ENCODE data around the gene KLK8.

KLK8 gene

DNA sequence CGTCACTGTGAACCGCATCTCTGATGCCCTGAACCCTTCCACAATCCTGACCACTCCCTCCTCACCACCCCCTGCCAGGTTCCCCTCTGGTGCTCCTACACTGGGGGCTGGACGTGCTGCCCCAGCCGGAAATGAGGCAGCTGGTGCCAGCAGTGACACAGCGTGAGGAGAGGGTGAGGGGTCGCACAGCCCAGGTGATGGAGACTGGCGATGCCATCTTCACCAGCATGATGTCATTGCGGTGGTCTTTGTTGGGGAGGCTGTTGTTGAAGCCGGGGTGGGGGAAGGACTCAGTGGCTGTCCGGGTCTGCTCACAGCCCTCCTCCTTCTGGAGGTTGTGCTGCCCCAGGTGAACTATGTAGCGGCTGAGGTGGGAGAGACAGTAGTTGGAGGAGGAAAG is 22.5 kb upstream of the KLK8 start:
- H3K9ac ChIP-seq (ENCODE audit: insufficient read length) = no peak overlapping the region
- no peak for DNase-seq (ENCODE audit: low read depth, low spot score)
- no peak overlapping the region for H3K4me3 ChIP-seq
- H3K9me3 ChIP-seq (ENCODE audit: low read depth, low read length) = no peaks in the 10 kb centered on the region
- no peak overlapping the region for H3K27ac ChIP-seq
- no peaks in the 10 kb centered on the region for H3K36me3 ChIP-seq (ENCODE audit: insufficient read depth, low read length)
- TF ChIP-seq FOXP2 (optimal IDR thresholded peaks at IDR 0.05; ENCODE audit: control extremely low read depth, extremely low read length, insufficient read depth) (no peak), EZH2 (IDR thresholded peaks at IDR 0.05) (no peak), POLR2AphosphoS5 (IDR thresholded peaks at IDR 0.05; ENCODE audit: borderline replicate concordance, low read depth, low read length) (no peak)

DNA sequence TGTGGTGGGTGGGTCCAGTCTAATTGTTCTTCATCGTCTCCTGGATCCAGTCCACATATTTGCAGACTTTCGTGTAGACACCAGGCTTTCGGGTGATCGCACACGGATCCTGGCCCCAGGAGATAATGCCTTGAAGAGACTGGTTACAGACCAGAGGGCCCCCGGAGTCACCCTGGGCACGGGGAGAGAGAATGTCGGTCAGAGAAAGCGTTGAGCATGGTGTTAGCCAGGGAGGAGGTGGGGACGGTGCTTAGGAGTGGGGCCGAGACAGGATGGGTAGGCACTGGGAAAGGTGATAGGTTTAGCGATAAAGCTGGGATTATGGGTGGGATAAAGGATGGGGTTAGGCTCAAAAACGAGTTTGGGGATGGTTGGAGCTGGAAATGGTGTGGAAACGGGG is 21.1 kb upstream of the KLK8 start:
- DNase-seq (ENCODE audit: low read depth, low spot score) = no peak
- TF ChIP-seq FOXP2 (optimal IDR thresholded peaks at IDR 0.05; ENCODE audit: control extremely low read depth, extremely low read length, insufficient read depth) (no peak), EZH2 (IDR thresholded peaks at IDR 0.05) (no peak)

DNA sequence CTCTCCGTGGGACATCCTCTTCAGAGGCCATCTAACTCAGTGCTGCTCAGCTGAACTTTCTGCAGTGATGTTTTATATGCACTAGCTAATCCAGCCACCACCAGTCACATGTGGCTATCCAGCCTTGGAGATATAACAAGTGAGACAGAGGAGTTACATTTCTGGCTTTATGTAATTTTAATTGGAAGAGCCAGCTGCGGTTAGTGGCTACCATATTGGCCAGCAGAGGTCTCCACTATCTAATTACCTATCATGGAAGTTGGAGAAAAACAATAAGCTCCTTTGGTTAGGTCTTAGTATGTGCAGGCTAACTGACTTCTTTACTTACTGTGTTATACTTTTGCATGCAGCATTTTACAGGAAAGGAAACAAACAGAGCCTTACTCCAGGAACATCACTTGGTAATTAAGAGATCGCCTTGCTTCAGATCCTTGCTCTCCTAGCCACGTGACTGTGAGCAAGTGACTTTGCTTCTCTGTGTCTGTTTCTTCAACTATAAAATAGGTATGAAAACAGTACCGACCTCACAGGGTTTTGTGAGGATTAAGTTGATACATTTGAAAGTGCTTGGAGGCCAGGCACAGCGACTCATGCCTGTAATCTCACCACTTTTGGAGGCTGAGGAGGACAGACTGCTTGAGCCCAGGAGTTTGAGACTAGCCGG is 19.7 kb upstream of the KLK8 start:
- Histone ChIP-seq H3K9ac (ENCODE audit: insufficient read length) (no peak overlapping the region), H3K27ac (no peak overlapping the region), H3K4me3 (no peak overlapping the region), H3K9me3 (ENCODE audit: low read depth, low read length) (no peaks in the 10 kb centered on the region), H3K36me3 (ENCODE audit: insufficient read depth, low read length) (no peaks in the 10 kb centered on the region)
- no peak for DNase-seq (ENCODE audit: low read depth, low spot score)
- TF ChIP-seq FOXP2 (optimal IDR thresholded peaks at IDR 0.05; ENCODE audit: control extremely low read depth, extremely low read length, insufficient read depth) (no peak), EZH2 (IDR thresholded peaks at IDR 0.05) (no peak), POLR2AphosphoS5 (IDR thresholded peaks at IDR 0.05; ENCODE audit: borderline replicate concordance, low read depth, low read length) (no peak)

More for the DNA sequence above, 21.1 kb upstream of the KLK8 start:
- no peak overlapping the region for H3K4me3 ChIP-seq
- no peak overlapping the region for H3K9ac ChIP-seq (ENCODE audit: insufficient read length)
- no peak overlapping the region for H3K27ac ChIP-seq
- H3K9me3 ChIP-seq (ENCODE audit: low read depth, low read length) = no peaks in the 10 kb centered on the region
- no peaks in the 10 kb centered on the region for H3K36me3 ChIP-seq (ENCODE audit: insufficient read depth, low read length)

DNA sequence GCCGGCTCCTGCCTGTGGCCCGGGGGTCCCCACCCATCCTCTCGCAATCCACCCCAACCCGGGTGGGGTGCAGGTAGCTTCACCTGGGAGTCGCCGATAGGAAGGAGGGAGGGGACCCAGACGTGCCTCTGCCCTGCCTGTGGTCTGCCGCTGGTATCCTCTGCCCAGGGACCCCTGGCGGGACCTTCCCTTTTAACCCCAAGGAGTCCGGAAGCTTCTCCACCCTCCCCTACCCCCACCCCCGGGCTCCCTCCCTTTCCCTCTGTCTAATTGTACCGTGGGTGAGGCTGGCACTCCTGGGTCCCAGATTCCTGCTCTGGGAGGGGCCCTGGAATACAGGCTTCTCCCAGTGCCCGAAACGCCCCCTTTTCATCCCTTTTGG is 18.1 kb upstream of the KLK8 start, which contains the start of gene KLK10:
Gene KLK10, minus strand, starts transcription at position 166 of the 382 bp plus-strand sequence. CDS start 579 bp downstream, outside the sequence.
- Histone ChIP-seq H3K9me3 (ENCODE audit: low read depth, low read length) (no peaks in the 10 kb centered on the region), H3K36me3 (ENCODE audit: insufficient read depth, low read length) (no peaks in the 10 kb centered on the region), H3K27ac (no peak within 1 kb of the TSS), H3K4me3 (no peak within 1 kb of the TSS), H3K9ac (ENCODE audit: insufficient read length) (no peak within 1 kb of the TSS)
- no peak for TF ChIP-seq EZH2 (IDR thresholded peaks at IDR 0.05)
- no peak for DNase-seq (ENCODE audit: low read depth, low spot score)

DNA sequence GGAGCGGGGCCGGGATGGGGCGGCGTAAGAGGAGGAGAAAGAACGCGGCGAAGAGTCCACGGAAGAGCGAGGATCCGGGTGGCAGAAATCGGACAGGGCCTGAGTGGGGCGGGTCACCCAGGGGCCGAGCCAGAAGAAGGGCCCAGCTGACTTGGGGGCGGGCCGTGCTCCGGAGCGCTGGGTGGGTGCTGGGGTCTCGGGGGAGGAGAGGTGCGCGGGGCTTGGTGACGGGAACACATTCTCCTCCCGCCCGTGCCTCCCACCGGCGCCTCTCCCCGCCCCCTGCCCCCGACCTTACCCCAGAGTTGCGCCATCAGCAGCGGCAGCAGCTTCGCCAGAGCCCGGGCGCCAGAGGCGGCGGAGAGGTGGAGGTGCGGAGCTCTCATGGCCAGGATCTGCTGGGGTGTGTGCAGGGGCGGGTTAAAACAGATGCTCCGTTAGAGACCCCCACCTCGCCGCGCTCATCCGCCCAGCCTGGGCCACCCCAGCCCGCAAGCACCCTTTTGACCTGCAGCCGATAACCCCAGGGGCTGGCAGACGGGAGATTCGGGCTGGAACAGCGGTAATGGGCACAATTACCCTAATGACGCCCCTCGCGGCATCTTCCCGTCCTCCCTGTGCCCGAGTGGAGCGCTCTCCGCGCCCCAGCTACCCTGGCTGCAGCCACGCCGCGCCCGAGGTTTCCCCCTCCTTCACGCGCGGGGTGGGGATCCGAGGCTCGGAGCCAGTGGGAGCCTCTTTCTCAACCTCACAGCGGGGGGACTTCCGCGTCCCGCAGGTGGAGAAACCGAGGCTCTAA is 17.5 kb upstream of the KLK8 start:
- Histone ChIP-seq H3K36me3 (ENCODE audit: insufficient read depth, low read length) (no peaks in the 10 kb centered on the region), H3K9ac (ENCODE audit: insufficient read length) (no peak overlapping the region), H3K4me3 (no peak overlapping the region), H3K27ac (no peak overlapping the region), H3K9me3 (ENCODE audit: low read depth, low read length) (no peaks in the 10 kb centered on the region)
- TF ChIP-seq EZH2 (IDR thresholded peaks at IDR 0.05) (no peak), FOXP2 (optimal IDR thresholded peaks at IDR 0.05; ENCODE audit: control extremely low read depth, extremely low read length, insufficient read depth) (no peak), POLR2AphosphoS5 (IDR thresholded peaks at IDR 0.05; ENCODE audit: borderline replicate concordance, low read depth, low read length) (no peak)
- DNase-seq (ENCODE audit: low read depth, low spot score) = no peak

DNA sequence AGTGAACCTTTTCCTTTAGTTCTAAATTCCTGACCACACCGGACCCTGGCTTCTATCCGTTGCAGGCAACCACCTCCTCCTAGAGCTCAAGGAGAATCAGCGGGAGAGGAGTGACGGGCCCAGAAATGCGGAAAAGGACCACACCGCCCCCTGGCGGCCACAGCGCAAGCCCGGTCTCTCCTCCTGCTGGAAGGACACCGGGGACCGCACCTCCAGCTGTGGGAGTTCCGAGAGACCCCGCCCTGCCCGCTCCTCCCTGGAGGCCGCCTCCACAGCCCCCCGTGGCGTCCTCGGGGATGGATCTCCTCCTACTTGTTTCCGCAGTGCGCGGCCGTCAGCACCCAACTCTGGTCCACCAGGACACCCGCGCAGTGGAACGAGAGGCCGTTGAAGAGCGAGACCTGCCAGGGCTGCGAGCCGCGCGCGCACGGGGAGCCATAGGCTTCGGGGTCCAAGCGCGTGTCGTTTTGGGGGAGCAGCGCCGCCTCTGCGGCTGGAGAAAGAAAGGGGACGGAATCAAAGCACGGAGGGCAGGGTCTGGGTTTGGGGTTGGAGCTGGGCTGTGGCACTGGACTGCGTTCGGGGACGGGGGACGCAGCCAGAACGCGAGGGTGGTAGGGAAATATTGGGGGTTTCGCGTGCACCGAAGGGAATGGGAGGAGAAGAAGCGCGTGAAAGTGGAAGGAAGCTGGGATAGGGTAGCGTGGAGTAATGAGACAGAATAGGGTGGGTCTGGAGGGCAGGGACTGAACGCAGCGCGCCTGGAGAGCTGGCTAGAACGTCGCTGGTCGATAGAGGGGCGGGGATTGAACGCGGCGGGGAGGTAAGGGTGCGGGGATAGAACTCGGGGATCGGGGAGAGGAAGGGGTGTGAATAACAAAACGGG is 15.6 kb upstream of the KLK8 start:
- no peak for DNase-seq (ENCODE audit: low read depth, low spot score)
- Histone ChIP-seq H3K4me3 (0 out of 2 replicates have a peak overlapping the region, but pooled peaks have one; percentile 22), H3K36me3 (ENCODE audit: insufficient read depth, low read length) (no peaks in the 10 kb centered on the region), H3K27ac (no peak overlapping the region), H3K9me3 (ENCODE audit: low read depth, low read length) (no peaks in the 10 kb centered on the region), H3K9ac (ENCODE audit: insufficient read length) (no peak overlapping the region)
- TF ChIP-seq EZH2 (IDR thresholded peaks at IDR 0.05) (peak; percentile 71), FOXP2 (optimal IDR thresholded peaks at IDR 0.05; ENCODE audit: control extremely low read depth, extremely low read length, insufficient read depth) (no peak)

DNA sequence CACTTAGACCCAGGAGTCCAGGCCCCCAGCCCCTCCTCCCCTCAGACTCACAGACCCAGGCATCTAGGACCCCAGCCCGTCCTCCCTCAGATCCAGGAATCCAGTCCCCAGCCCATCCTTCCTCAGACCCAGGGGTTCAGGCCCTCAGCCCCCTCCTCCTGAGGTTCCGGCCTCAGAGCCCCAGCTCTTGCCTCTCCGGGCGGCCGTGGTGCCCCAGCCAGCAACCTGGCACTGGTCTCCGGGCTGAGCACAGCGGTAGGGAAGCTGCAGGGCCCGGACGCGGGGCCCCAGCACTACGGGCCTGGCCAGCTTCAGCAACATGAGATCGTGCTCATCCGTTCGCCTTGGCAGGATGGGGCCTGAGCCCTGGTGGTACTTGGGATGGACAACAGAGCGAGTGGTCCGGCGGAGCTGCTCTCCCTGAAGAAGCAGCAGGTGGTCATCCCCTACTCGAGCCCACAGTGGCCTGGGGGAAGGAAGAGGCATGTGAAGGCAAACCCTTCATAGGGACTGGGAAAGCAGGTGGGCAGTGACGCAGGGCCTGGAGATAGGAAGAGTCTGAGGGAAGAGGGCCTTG is 14.4 kb upstream of the KLK8 start:
- H3K9me3 ChIP-seq (ENCODE audit: low read depth, low read length) = no peaks in the 10 kb centered on the region
- H3K4me3 ChIP-seq = no peak overlapping the region
- DNase-seq (ENCODE audit: low read depth, low spot score) = no peak
- no peak overlapping the region for H3K9ac ChIP-seq (ENCODE audit: insufficient read length)
- no peak overlapping the region for H3K27ac ChIP-seq
- no peaks in the 10 kb centered on the region for H3K36me3 ChIP-seq (ENCODE audit: insufficient read depth, low read length)
- TF ChIP-seq FOXP2 (optimal IDR thresholded peaks at IDR 0.05; ENCODE audit: control extremely low read depth, extremely low read length, insufficient read depth) (no peak), POLR2AphosphoS5 (IDR thresholded peaks at IDR 0.05; ENCODE audit: borderline replicate concordance, low read depth, low read length) (no peak), EZH2 (IDR thresholded peaks at IDR 0.05) (no peak)

DNA sequence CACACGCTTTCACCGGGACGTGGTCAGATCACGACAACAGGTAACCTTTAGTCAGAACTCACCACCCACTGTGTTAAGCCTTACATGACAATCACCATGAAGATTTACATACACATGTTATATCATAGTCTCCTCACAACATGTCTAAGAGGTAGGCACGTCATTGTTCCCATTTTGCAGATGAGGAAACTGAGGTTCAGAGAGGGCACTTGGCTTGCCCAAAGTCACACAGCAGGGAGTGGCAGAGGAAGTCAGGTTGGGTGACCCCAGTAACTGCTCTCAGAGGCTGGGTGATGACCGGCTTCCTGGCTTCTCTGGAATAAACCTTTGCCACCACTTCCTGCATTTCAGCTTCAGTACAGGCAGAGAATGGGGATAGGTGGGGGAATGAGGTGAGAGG is 12.8 kb upstream of the KLK8 start:
- DNase-seq (ENCODE audit: low read depth, low spot score) = no peak
- Histone ChIP-seq H3K9ac (ENCODE audit: insufficient read length) (no peak overlapping the region), H3K27ac (no peak overlapping the region), H3K4me3 (no peak overlapping the region), H3K9me3 (ENCODE audit: low read depth, low read length) (no peaks in the 10 kb centered on the region), H3K36me3 (ENCODE audit: insufficient read depth, low read length) (no peaks in the 10 kb centered on the region)
- TF ChIP-seq POLR2AphosphoS5 (IDR thresholded peaks at IDR 0.05; ENCODE audit: borderline replicate concordance, low read depth, low read length) (no peak), FOXP2 (optimal IDR thresholded peaks at IDR 0.05; ENCODE audit: control extremely low read depth, extremely low read length, insufficient read depth) (no peak), EZH2 (IDR thresholded peaks at IDR 0.05) (no peak)

Data from SK-N-MC (cell line).